CD4-positive, alpha-beta T cell treated with Interleukin-4 for 1 hour (primary cell): ENCODE data around the gene FBRSL1.

Experiments used
- DNase-seq, 2 donors: peaks; one replicate each; pipeline ENCODE4 v3.0.0-alpha.2; 2020 to 2022

FBRSL1 gene

GRCh38 chr12:132500142-132500855 is 10.3 kb downstream of the FBRSL1 start:
- no peak for DNase-seq

DNA sequence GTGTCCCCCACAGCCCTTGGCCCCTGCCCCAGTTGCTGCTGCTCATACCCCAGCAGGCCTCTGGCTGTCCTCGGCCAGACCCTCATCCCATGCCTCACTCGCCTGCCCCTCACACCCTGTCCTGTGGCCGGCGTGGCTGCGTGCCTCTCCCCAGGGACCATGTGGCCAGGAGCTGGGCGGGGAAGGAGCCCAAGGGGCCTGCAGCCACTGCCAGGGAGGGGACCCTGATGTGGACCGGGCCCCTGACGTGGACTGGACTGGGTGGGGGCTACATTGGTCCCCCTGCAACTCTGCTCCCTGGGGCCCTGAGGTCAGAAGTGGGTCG is 10.9 kb downstream of the FBRSL1 start:
- DNase-seq = no peak

- no peak for DNase-seq
Measured at GRCh38 chr12:132501204-132501940, 11.4 kb downstream of the FBRSL1 start.

GRCh38 chr12:132502149-132502881 is 12.4 kb downstream of the FBRSL1 start:
- DNase-seq = peak in 1 of 2 donors; percentile 10

GRCh38 chr12:132502882-132503193 is 12.9 kb downstream of the FBRSL1 start:
- DNase-seq = no peak

DNA sequence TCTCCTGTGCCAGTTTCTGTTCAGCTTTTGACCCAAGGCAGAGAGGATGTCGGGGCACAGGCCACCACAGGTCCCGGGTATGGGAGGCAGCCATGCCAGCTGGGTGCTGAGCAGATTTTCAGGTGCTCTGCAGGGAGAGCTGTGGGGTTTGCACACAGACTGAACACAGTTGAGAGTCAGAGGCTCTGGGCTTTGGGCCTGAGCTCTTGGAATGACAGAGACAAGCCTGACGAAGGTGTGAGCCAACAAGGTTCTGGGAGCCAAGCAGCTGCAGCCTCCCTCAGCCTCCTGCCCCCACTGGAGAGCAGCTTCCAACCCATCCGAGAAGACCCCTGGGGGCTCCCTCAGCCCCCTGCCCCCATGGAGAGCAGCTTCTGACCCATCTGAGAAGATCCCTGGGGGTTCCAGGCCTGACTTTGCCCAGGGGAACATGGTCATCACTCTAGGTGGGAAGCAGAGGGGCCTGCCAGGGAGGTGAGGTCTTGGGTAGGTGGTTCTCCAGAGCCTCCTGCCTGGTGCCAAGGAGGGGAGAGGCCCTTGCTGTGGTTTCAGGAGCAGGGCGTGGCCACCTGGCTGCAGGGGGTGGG is 13.8 kb downstream of the FBRSL1 start:
- no peak for DNase-seq

GRCh38 chr12:132505105-132505851 is 15.3 kb downstream of the FBRSL1 start:
- peak in 1 of 2 donors; percentile 68 for DNase-seq

GRCh38 chr12:132505852-132506219 is 15.9 kb downstream of the FBRSL1 start:
- no peak for DNase-seq

- DNase-seq = peak; percentile 46 to 53
Measured at GRCh38 chr12:132506328-132507160, 16.6 kb downstream of the FBRSL1 start.

- no peak for DNase-seq
Measured at GRCh38 chr12:132507161-132507538, 17.2 kb downstream of the FBRSL1 start.

DNA sequence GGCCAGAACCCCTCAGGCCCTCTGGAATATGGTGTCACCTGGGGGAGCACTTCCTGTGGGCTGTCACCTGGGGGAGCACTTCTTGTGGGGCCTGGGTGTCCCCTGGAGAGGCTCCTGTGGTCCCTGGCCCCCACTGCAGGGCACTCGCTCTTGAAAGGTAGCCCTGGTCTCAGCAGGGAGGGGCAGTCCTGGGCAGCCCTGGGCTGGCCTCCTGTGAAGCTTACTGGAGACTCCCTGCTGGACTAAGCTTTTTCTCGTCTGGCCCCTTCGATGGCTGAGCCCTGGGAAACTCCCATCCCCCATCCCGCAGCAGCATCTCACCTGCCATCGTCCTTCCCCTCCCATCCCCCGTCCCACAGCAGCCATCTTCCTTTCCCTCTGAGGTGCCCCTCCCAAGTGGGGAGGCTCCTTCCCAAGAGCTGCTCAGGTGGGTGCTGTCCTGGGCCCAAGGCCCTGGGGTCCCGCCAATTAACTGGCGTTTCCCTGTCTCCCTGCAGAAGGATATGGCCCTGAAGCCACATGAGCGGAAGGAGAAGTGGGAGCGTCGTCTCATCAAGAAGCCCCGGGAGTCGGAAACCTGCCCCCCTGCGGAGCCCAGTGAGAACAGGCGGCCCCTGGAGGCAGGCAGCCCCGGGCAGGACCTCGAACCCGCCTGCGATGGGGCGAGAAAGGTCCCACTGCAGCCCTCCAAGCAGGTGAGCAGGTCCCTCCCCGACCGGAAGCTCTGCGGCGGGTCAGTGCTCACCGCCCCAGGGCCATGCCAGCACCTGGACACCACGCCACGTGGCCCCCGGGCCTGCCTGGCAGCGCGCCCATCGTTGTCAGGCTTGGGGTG is 17.9 kb downstream of the FBRSL1 start:
- DNase-seq = no peak

GRCh38 chr12:132508491-132508740 is 18.5 kb downstream of the FBRSL1 start:
- DNase-seq = no peak

DNA sequence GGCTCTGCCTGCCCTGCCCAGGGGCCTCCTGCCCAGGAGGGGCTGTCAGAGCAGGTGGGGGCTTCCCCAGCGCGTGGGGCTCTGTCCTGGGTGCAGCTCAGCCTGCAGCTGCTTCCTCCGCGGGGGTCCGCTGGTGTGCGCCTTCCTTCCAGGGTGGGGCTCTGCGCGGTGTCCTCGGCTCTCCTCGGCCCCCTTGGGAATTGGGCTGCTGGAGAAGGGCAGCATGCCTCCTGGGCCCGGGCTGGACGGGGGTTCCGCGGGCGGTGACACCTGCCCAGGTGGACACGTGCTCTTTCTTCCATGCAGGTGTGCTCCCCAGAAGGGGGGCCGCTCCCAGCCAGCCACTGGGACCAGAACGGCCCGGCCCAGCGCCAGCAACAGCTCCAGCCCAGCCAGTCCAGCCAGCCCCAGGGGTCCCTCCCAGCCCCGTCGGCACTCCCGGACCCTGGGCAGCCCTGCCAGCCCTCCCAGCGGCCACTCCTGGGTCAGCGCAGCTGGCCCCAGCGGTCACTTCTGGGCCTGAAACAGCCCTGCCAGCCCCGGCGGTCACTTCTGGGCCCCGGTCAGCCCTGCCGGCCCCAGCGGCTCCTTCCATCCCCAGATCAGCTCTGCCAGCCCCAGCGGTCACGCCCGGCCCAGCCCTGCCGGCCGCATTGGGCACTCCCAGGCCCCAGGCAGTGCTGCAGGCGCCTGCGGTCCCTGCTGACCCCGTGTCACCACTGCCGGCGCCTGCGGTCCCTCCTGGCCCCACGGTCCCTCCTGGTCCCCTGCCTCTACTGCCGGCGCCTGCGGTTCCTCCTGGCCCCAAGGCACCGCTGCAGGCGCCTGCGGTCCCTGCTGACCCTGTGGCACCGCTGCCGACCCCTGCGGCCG is 19.1 kb downstream of the FBRSL1 start:
- no peak for DNase-seq

DNA sequence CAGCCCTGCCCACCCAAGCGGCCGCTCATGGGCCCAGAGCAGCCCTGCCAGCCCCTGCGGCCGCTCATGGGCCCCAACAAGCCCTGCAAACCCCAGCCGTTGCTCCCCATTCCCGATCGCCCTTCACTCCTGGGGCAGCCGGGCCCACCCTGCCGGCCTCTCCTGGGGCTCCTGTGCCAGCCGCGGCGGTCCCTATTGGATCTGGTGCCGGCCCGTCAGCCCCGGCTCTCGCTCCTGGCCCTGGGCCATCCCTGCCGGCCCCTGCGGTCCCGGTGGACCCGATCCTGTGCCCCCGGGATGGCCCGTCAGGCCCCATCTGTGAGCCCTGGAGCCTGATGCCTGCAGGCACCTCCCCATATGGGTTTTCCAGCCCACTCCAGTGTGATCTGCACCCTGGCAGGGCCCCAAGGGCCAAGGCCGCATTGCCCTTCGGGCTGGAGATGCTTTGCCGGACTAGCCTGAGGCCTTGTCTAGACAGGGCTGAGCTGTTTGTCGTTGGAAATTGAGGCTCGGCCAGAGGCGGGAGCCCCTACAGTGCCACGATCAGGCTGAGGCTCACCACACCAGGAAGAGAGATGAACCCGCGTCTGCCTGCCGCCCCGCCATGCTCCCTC is 20.3 kb downstream of the FBRSL1 start:
- DNase-seq = no peak

DNA sequence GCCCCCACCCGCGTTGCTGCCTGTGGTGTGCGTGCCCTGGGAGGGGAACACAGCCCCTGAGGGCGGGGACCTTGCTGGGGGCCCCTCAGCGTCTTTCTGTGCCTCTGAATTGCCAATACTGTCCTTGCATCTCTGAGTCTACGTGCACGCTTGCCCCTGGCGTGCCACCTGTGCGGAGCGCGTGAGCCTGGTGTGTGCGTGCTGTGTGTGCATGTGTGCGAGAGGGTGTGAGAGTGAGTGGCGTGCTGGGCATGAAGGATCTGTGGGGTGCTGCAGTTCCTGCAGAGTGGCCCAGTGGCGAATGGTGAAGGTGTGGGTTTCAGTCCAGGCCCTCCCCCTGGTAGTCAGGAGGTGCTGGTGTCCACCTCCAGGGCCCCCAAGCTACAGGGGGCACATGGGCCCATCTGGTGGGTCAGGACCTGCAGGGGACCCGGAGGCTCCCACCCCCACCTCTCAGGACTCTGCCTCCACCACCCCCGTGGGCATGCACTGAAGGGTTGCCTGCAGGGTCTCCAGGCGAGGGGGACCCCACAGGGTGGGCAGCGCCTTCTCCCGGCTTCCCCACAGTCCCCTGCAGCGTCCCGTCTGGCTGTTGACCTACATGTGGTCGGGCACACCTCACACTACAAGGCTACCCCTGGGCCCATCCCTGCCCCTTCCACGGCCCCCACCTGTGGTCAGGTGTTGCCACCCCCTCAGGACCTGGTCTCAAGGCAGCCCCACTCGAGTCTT is 21.0 kb downstream of the FBRSL1 start:
- no peak for DNase-seq

DNA sequence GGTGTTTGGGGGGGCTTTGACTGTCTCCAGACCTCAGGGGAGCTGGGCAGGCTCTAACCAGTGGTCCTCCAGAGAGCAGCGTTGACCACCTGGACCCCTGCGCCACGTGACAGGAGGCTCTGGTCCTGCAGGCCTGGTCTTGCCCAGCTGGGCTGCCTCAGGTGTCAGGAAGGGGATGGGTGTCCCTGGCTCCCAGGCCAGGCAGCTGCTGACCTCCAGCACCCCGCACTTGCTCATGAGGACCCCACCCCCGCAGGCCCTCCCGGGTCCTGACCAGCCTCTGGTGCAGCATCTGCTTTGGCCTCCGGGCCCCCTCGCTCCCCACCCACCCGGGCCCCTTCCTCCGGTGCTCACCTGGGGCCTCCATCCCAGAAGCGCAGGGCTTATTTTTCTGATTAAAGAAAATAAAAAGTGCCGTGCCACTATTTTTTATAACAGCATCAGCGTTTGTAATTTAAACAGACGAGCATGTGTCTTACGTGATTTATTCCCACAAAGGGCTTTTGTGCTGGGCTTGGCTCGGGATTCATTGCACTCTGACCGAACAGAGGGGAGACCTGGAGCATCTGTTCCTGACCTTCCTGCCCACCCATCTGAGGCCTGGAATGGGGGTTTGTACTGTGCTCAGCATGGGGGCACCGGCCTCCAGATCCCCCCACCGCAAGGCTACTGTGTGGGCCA is 21.7 kb downstream of the FBRSL1 start:
- no peak for DNase-seq

DNA sequence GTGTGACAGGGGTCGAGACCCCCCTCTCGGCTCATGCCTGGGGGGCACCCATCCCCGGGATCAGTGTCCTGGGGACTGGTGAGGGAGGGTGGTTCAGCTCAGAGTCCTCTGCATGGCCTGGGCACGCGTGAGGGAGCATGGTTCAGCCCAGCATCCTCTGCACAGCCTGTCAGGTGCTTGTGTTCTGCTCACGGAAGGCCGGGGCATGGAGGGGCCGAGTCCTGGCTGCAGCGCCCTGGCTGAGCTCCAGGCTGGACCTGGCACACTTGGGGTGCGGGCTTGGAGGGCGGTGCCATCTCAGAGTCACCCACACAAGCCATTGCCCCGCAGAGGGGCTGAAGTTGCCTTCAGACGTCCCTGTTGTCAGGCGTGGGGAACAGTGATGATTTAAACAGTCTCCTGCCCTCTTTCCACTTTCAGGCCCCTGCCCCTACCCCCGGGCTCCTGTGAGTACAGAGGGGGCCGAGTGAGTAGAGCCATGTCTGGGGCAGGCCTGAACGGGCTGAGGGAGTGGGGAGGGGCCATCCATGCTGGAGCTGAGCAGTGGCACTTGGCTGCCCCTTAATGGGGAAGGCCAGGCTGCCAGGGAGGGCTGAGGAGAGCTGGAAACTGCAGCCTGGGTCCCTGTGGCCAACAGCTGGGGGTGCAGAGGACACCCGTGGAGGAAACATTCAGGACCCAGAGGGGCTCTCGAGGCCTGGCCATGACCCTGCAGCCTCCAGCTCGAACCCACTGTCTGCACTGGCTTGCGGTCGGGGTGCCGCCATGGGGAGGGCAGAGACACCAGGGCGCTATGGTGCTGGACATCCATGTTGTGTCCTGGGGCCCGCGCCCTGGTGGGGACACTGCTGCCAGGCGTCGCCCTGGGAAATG is 22.5 kb downstream of the FBRSL1 start:
- no peak for DNase-seq

- no peak for DNase-seq
Measured at GRCh38 chr12:132513070-132513398, 23.1 kb downstream of the FBRSL1 start.
